ENCODE results near the gene ENTR1.

DNA sequence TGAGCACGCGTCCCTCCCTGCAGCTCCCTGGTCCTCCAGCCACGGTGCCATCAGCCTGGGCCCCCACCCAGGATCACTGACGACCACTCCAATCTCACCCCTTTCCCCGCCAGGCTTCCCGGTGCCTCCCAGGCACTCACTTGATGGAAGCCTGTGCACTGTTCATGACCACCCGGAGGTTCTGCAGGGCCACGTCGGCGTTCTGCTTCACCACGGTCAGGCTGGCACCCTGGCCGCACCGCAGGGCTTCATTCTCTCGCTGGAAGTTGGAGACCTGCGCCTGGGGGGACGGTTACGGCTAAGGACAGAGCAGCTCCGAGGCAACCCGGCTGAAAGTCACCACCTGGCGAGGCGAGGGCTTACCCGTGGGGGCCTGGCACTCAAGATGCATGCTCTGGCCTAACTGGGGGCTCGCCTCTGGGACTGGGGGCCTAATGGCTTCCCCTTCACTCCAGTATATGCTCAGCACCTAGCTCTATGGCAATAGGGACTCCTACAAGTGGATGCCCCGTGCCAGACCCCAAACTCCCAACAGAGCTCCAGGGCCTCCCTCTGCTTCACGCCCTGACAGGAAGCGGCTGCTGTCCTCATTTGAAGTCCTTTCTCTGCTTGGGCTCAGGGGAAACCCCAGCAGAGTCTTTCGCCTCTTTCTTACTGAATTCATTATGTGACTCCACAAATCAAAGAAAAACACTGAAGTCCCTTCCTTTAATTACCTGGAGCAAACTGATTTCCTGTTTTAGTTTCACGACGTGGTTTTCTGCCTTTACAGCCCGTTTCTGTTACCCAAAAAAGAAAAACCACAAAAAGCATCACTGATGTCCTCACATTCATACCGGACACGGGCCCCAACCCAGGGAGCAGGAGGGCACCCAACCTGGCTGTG, 6.3 kb downstream of the ENTR1 start:
- TF ChIP-seq, protein P1, sequence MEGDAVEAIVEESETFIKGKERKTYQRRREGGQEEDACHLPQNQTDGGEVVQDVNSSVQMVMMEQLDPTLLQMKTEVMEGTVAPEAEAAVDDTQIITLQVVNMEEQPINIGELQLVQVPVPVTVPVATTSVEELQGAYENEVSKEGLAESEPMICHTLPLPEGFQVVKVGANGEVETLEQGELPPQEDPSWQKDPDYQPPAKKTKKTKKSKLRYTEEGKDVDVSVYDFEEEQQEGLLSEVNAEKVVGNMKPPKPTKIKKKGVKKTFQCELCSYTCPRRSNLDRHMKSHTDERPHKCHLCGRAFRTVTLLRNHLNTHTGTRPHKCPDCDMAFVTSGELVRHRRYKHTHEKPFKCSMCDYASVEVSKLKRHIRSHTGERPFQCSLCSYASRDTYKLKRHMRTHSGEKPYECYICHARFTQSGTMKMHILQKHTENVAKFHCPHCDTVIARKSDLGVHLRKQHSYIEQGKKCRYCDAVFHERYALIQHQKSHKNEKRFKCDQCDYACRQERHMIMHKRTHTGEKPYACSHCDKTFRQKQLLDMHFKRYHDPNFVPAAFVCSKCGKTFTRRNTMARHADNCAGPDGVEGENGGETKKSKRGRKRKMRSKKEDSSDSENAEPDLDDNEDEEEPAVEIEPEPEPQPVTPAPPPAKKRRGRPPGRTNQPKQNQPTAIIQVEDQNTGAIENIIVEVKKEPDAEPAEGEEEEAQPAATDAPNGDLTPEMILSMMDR (IDR thresholded peaks at IDR 0.05), result no peak
- no peak for TF ChIP-seq REST (IDR thresholded peaks at IDR 0.05; ENCODE audit: insufficient read depth in 1 of 2, low read depth in 2 of 2, low read length in 1 of 2)
- TF ChIP-seq POLR2AphosphoS5 (IDR thresholded peaks at IDR 0.05; ENCODE audit: low read depth, low read length), result no peak
